DOHH2 (cell line): Measurements from ENCODE around the gene PTPRN2.

Experiments used
- CTCF ChIP-seq: fragments of 200-600 bp; sonication (generic); IDR thresholded peaks from one replicate; pipeline ENCODE4 v1.5.1; 2014; ENCODE audit warnings: antibody characterized with exemption, mild to moderate bottlenecking, low read depth, low read length; ENCODE audit not compliant: poor library complexity, severe bottlenecking
- EZH2phosphoT487 ChIP-seq: fragments of 200-600 bp; sonication (generic); IDR thresholded peaks from 2 replicates; pipeline ENCODE4 v1.6.1; 2017; ENCODE audit warnings: borderline replicate concordance, mild to moderate bottlenecking, antibody characterized with exemption, low read length, moderate library complexity, mixed read lengths

- TF ChIP-seq CTCF (no peak), EZH2phosphoT487 (no peak)
These were observed 444.2 kb downstream of the PTPRN2 start for GRCh38 chr7:158143196-158144120.
